ENCODE measurements around the gene VWA8.

VWA8 gene

DNA sequence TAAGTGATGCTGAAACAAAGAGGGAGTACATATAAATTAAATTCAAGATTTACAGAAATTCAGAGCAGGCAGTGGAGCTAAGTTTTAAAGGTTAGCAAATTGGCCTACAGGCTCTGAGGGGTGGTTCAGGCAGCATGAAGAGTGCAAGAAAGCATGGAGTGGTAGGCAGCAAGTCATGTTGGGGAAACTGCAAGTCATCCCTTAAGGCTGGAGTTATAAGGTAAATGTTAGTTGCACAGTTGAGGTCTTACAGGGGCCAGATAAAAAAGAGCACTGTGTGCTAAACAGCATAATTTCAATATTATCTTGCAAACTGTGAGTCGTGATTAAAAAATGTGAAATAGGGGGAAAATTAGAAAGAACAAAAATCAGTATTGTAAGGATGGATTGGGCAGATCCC is 106.2 kb downstream of the VWA8 start:
- H2AFZ ChIP-seq (ENCODE audit: low read depth, low read length), result no peak overlapping the region

DNA sequence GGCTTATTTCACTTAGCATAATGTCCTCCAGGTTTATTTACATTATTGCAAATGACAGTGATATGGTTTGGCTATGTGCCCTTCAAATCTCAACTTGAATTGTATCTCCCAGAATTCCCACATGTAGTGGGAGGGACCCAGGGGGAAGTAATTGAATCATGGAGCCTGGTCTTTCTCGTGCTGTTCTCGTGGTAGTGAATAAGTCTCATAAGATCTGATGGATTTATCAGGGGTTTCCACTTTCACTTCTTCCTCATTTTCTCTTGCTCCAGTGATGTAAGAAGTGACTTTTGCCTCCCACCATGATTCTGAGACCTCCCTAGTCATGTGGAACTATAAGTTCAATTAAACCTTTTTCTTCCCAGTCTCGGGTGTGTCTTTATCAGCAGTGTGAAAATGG is 109.6 kb downstream of the VWA8 start:
- Histone ChIP-seq H3K4me3 (ENCODE audit: low read length) (no peak overlapping the region), H3K9ac (ENCODE audit: low read length) (no peak overlapping the region), H3K4me2 (ENCODE audit: low read length) (no peak overlapping the region), H3K27me3 (ENCODE audit: low read depth, low read length) (no peaks in the 10 kb centered on the region), H3K79me2 (ENCODE audit: low read length) (no peaks in the 10 kb centered on the region), H2AFZ (ENCODE audit: low read depth, low read length) (no peak overlapping the region), H3K9me3 (ENCODE audit: insufficient read depth, low read length) (no peaks in the 10 kb centered on the region), H3K4me1 (ENCODE audit: low read length) (no peaks in the 10 kb centered on the region), H3K36me3 (replicated peaks; ENCODE audit: low read depth, low read length) (peaks cover 13% of the 10 kb centered on the region), H3K27ac (ENCODE audit: low read length) (no peak overlapping the region), H4K20me1 (ENCODE audit: insufficient read depth, low read length) (no peaks in the 10 kb centered on the region)
- TF ChIP-seq EZH2phosphoT487 (IDR thresholded peaks at IDR 0.05; ENCODE audit: low read depth), result no peak
- TF ChIP-seq, protein P1, sequence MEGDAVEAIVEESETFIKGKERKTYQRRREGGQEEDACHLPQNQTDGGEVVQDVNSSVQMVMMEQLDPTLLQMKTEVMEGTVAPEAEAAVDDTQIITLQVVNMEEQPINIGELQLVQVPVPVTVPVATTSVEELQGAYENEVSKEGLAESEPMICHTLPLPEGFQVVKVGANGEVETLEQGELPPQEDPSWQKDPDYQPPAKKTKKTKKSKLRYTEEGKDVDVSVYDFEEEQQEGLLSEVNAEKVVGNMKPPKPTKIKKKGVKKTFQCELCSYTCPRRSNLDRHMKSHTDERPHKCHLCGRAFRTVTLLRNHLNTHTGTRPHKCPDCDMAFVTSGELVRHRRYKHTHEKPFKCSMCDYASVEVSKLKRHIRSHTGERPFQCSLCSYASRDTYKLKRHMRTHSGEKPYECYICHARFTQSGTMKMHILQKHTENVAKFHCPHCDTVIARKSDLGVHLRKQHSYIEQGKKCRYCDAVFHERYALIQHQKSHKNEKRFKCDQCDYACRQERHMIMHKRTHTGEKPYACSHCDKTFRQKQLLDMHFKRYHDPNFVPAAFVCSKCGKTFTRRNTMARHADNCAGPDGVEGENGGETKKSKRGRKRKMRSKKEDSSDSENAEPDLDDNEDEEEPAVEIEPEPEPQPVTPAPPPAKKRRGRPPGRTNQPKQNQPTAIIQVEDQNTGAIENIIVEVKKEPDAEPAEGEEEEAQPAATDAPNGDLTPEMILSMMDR (IDR thresholded peaks at IDR 0.05; ENCODE audit: low read depth, low read length), result no peak

More for the DNA sequence above, 106.2 kb downstream of the VWA8 start:
- Histone ChIP-seq H3K27me3 (ENCODE audit: low read depth, low read length) (no peaks in the 10 kb centered on the region), H4K20me1 (ENCODE audit: insufficient read depth, low read length) (no peaks in the 10 kb centered on the region), H3K9ac (ENCODE audit: low read length) (no peak overlapping the region), H3K27ac (ENCODE audit: low read length) (no peak overlapping the region), H3K4me3 (ENCODE audit: low read length) (no peak overlapping the region), H3K79me2 (ENCODE audit: low read length) (no peaks in the 10 kb centered on the region), H3K36me3 (replicated peaks; ENCODE audit: low read depth, low read length) (peaks cover 8% of the 10 kb centered on the region), H3K4me1 (ENCODE audit: low read length) (no peaks in the 10 kb centered on the region), H3K9me3 (ENCODE audit: insufficient read depth, low read length) (no peaks in the 10 kb centered on the region), H3K4me2 (ENCODE audit: low read length) (no peak overlapping the region)
- TF ChIP-seq EZH2phosphoT487 (IDR thresholded peaks at IDR 0.05; ENCODE audit: low read depth), result no peak
- TF ChIP-seq, protein P1 (IDR thresholded peaks at IDR 0.05; ENCODE audit: low read depth, low read length), result no peak

- Histone ChIP-seq H3K4me3 (ENCODE audit: low read length) (no peak overlapping the region), H3K36me3 (replicated peaks; ENCODE audit: low read depth, low read length) (peaks cover 9% of the 10 kb centered on the region), H3K9me3 (ENCODE audit: insufficient read depth, low read length) (no peaks in the 10 kb centered on the region), H3K4me2 (ENCODE audit: low read length) (no peak overlapping the region), H2AFZ (ENCODE audit: low read depth, low read length) (no peak overlapping the region), H3K27ac (ENCODE audit: low read length) (no peak overlapping the region), H3K79me2 (ENCODE audit: low read length) (no peaks in the 10 kb centered on the region), H3K9ac (ENCODE audit: low read length) (no peak overlapping the region), H3K4me1 (ENCODE audit: low read length) (no peaks in the 10 kb centered on the region), H3K27me3 (ENCODE audit: low read depth, low read length) (no peaks in the 10 kb centered on the region), H4K20me1 (ENCODE audit: insufficient read depth, low read length) (no peaks in the 10 kb centered on the region)
- TF ChIP-seq, protein P1 (IDR thresholded peaks at IDR 0.05; ENCODE audit: low read depth, low read length), result no peak; the same call in 1 of the 2 replicates
- no peak for TF ChIP-seq EZH2phosphoT487 (IDR thresholded peaks at IDR 0.05; ENCODE audit: low read depth)
Observed at GRCh38 chr13:41848435-41849255, 112.3 kb downstream of the VWA8 start.

GRCh38 chr13:41847216-41847615 is 113.7 kb downstream of the VWA8 start:
- Histone ChIP-seq H3K4me2 (ENCODE audit: low read length) (no peak overlapping the region), H3K36me3 (replicated peaks; ENCODE audit: low read depth, low read length) (peaks cover 8% of the 10 kb centered on the region), H4K20me1 (ENCODE audit: insufficient read depth, low read length) (no peaks in the 10 kb centered on the region), H3K27ac (ENCODE audit: low read length) (no peak overlapping the region), H3K27me3 (ENCODE audit: low read depth, low read length) (no peaks in the 10 kb centered on the region), H3K4me1 (ENCODE audit: low read length) (no peaks in the 10 kb centered on the region), H2AFZ (ENCODE audit: low read depth, low read length) (no peak overlapping the region), H3K4me3 (ENCODE audit: low read length) (no peak overlapping the region), H3K9ac (ENCODE audit: low read length) (no peak overlapping the region), H3K79me2 (ENCODE audit: low read length) (no peaks in the 10 kb centered on the region), H3K9me3 (ENCODE audit: insufficient read depth, low read length) (no peaks in the 10 kb centered on the region)
- TF ChIP-seq EZH2phosphoT487 (IDR thresholded peaks at IDR 0.05; ENCODE audit: low read depth), result no peak
- TF ChIP-seq, protein P1 (IDR thresholded peaks at IDR 0.05; ENCODE audit: low read depth, low read length), result no peak

All from OCI-LY3 (cell line).